Measurements from ENCODE around the gene DUSP3. TPM values are rescaled to one million over a fixed set of nuclear protein-coding genes. Genes with fewer than 3 reads are reported as not detected.

DUSP3 gene
- total and polyA plus RNA-seq, 10 of the 15 experiments (the other 5 are each of a cell fraction or from before 2014, with no cell fraction given), result 1.5 to 12.1 (median 3.8) TPM

GRCh38 chr17:43812396-43813265, 33.9 kb upstream of the DUSP3 start (continued):
- TF ChIP-seq BRCA1 (IDR thresholded peaks at IDR 0.05; ENCODE audit: low read depth, low read length) (no peak), BMI1 (IDR thresholded peaks at IDR 0.05; ENCODE audit: borderline replicate concordance) (no peak), PKNOX1 (IDR thresholded peaks at IDR 0.05) (no peak), SMARCA5 (IDR thresholded peaks at IDR 0.05) (no peak), CHD4 (IDR thresholded peaks at IDR 0.05) (no peak), REST (IDR thresholded peaks at IDR 0.05; ENCODE audit: low read depth, low read length) (no peak), FOXK2 (IDR thresholded peaks at IDR 0.05) (no peak), NR2C2 (IDR thresholded peaks at IDR 0.05; ENCODE audit: borderline replicate concordance, control insufficient read depth, insufficient read length, low read depth) (no peak), BACH1 (IDR thresholded peaks at IDR 0.05; ENCODE audit: borderline replicate concordance) (no peak), SIN3A (IDR thresholded peaks at IDR 0.05; ENCODE audit: low read depth, low read length) (no peak)
